HEK293 (cell line): ENCODE results near the gene HOXB7.
A peak's percentile ranks its signal among the peaks of the same experiment; 100 is the strongest.

Experiments
- BCL11B ChIP-seq: fragments of 450-650 bp; formaldehyde crosslinking; IDR thresholded peaks from 2 replicates; pipeline ENCODE4 v1.5.1; 2016; ENCODE audit warnings: low read depth, missing biosample characterization, missing genetic modification characterization
- FEZF1 ChIP-seq: fragments of 450-650 bp; formaldehyde crosslinking; IDR thresholded peaks from 2 replicates; pipeline ENCODE4 v1.5.1; 2016; ENCODE audit warnings: missing biosample characterization, missing genetic modification characterization
- HIC1 ChIP-seq: fragments of 450-650 bp; formaldehyde crosslinking; IDR thresholded peaks from 2 replicates; pipeline ENCODE4 v1.5.1; 2016; ENCODE audit warnings: missing biosample characterization, missing genetic modification characterization
- PRDM4 ChIP-seq: fragments of 450-650 bp; formaldehyde crosslinking; IDR thresholded peaks from 2 replicates; pipeline ENCODE4 v1.5.1; 2017; ENCODE audit warnings: missing biosample characterization, missing genetic modification characterization
- REPIN1 ChIP-seq: fragments of 450-650 bp; formaldehyde crosslinking; IDR thresholded peaks from 2 replicates; pipeline ENCODE4 v1.5.1; 2017; ENCODE audit warnings: missing biosample characterization, missing genetic modification characterization, low read depth
- REST ChIP-seq: fragments of 450-650 bp; formaldehyde crosslinking; IDR thresholded peaks from 2 replicates; pipeline ENCODE4 v1.5.1; 2016; ENCODE audit warnings: missing biosample characterization, missing genetic modification characterization
- WT1 ChIP-seq: fragments of 450-650 bp; formaldehyde crosslinking; IDR thresholded peaks from 2 replicates; pipeline ENCODE4 v1.5.1; 2016; ENCODE audit warnings: missing biosample characterization, missing genetic modification characterization
- YY1 ChIP-seq: fragments of 450-650 bp; formaldehyde crosslinking; IDR thresholded peaks from 2 replicates; pipeline ENCODE4 v1.5.1; 2018; ENCODE audit warnings: missing biosample characterization, missing genetic modification characterization
- ZBTB17 ChIP-seq: fragments of 450-650 bp; formaldehyde crosslinking; IDR thresholded peaks from 2 replicates; pipeline ENCODE4 v1.5.1; 2016; ENCODE audit warnings: missing biosample characterization, missing genetic modification characterization
- ZEB2 ChIP-seq: fragments of 450-650 bp; formaldehyde crosslinking; IDR thresholded peaks from 2 replicates; pipeline ENCODE4 v1.5.1; 2016; ENCODE audit warnings: missing biosample characterization, missing genetic modification characterization
- ZNF157 ChIP-seq: fragments of 450-650 bp; formaldehyde crosslinking; IDR thresholded peaks from 2 replicates; pipeline ENCODE4 v1.5.1; 2016; ENCODE audit warnings: missing biosample characterization, missing genetic modification characterization
- ZNF169 ChIP-seq: fragments of 450-650 bp; formaldehyde crosslinking; IDR thresholded peaks from 2 replicates; pipeline ENCODE4 v1.5.1; 2016; ENCODE audit warnings: missing biosample characterization, missing genetic modification characterization
- ZNF26 ChIP-seq: fragments of 450-650 bp; formaldehyde crosslinking; IDR thresholded peaks from 2 replicates; pipeline ENCODE4 v1.5.1; 2016; ENCODE audit warnings: missing biosample characterization, missing genetic modification characterization
- ZNF302 ChIP-seq: fragments of 450-650 bp; formaldehyde crosslinking; IDR thresholded peaks from 2 replicates; pipeline ENCODE4 v1.5.1; 2016; ENCODE audit warnings: missing biosample characterization, missing genetic modification characterization, low read depth
- ZNF324 ChIP-seq: fragments of 450-650 bp; formaldehyde crosslinking; IDR thresholded peaks from 2 replicates; pipeline ENCODE4 v1.5.1; 2016; ENCODE audit warnings: missing biosample characterization, missing genetic modification characterization
- ZNF341 ChIP-seq: fragments of 450-650 bp; formaldehyde crosslinking; IDR thresholded peaks from 2 replicates; pipeline ENCODE4; 2016; ENCODE audit warnings: low read depth, missing biosample characterization, missing genetic modification characterization
- ZNF37A ChIP-seq: fragments of 450-650 bp; IDR thresholded peaks from 2 replicates; pipeline ENCODE4 v1.5.1; 2018; ENCODE audit warnings: missing biosample characterization, missing genetic modification characterization
- ZNF394 ChIP-seq: fragments of 450-650 bp; formaldehyde crosslinking; IDR thresholded peaks from 2 replicates; pipeline ENCODE4 v1.5.1; 2016; ENCODE audit warnings: missing biosample characterization, missing genetic modification characterization, mild to moderate bottlenecking, moderate library complexity, borderline replicate concordance
- ZNF433 ChIP-seq: fragments of 450-650 bp; formaldehyde crosslinking; IDR thresholded peaks from 2 replicates; pipeline ENCODE4 v1.5.1; 2016; ENCODE audit warnings: missing biosample characterization, missing genetic modification characterization, low read depth
- ZNF473 ChIP-seq: fragments of 450-650 bp; formaldehyde crosslinking; IDR thresholded peaks from 2 replicates; pipeline ENCODE4 v1.5.1; 2017; ENCODE audit warnings: missing biosample characterization, missing genetic modification characterization
- ZNF544 ChIP-seq: fragments of 450-650 bp; formaldehyde crosslinking; IDR thresholded peaks from 2 replicates; pipeline ENCODE4 v1.5.0; 2017; ENCODE audit warnings: missing biosample characterization, missing genetic modification characterization
- ZNF677 ChIP-seq: fragments of 450-650 bp; IDR thresholded peaks from 2 replicates; pipeline ENCODE4 v1.5.0; 2018; ENCODE audit warnings: missing biosample characterization, mild to moderate bottlenecking, missing genetic modification characterization, moderate library complexity
- ZNF837 ChIP-seq: fragments of 450-650 bp; formaldehyde crosslinking; IDR thresholded peaks from 2 replicates; pipeline ENCODE4 v1.5.1; 2016; ENCODE audit warnings: missing biosample characterization, missing genetic modification characterization
- TF ChIP-seq, protein P1 (sequence below): fragments of 450-650 bp; formaldehyde crosslinking; IDR thresholded peaks from 2 replicates; pipeline ENCODE4 v1.5.1; 2016; ENCODE audit warnings: missing biosample characterization, missing genetic modification characterization, borderline replicate concordance

The HOXB7 gene

DNA sequence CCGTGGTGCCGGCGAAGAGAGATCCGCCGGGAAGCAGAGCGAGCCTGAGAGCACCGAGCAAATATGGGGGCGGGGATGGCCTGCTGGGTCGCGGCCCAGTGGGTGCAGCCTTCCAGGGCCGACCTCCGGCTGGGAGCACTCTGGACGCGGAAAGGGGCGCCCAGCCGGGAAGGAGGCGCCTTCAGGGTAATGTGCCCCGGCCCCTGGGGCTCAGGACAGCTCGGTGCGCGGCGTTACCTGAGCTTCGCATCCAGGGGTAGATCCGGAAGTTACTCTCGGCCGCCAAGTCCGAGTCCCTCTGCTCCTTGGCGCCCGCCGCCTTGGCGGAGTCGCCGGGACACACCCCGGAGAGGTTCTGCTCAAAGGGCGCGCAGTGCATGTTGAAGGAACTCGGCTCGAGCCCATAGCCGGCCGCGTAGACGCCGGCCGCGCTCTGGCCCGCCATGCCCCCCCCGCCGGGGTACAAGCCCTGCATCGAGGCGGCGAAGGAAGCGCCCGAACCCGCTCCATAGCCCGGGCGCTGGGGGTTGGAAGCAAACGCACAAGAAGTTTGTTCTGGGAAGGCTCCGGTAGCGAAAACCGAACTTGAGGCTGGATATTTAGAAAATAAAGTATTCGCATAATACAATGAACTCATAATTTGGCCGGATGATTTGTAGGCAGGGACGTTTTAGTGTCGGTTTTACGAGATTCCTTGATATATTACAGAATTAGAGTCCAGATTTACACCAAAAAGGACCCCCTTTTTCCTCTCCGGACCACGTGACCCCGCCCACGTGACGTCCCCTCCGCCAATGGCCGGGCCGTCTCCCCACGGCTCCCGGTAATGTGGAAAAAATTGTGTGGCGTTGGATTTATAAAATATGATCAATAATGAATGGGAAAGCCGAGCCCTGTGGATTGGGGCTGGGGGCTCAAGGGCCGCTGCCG lies at the start of gene HOXB7 (continued):
- TF ChIP-seq ZNF544 (tag by site-specific recombination) (no peak), FEZF1 (tag by site-specific recombination) (no peak), WT1 (tag by site-specific recombination) (peak; percentile 9; the same call in 1 of the 2 replicates), YY1 (0 out of 2 replicates have a peak, but pooled peaks have one; percentile 21), ZNF837 (tag by site-specific recombination) (no peak), ZNF302 (tag by site-specific recombination) (no peak), ZEB2 (tag by site-specific recombination) (peak; percentile 61; the same call in 1 of the 2 replicates), BCL11B (no peak), REST (tag by site-specific recombination) (no peak), REPIN1 (tag by site-specific recombination) (no peak), HIC1 (tag by site-specific recombination) (no peak), ZNF324 (tag by site-specific recombination) (no peak), ZNF341 (no peak), ZNF473 (tag by site-specific recombination) (no peak), ZBTB17 (peak; percentile 94), ZNF157 (tag by site-specific recombination) (no peak), ZNF37A (tag by site-specific recombination) (no peak), ZNF433 (no peak), ZNF169 (tag by site-specific recombination) (no peak), PRDM4 (tag by site-specific recombination) (0 out of 2 replicates have a peak, but pooled peaks have one; percentile 8), ZNF677 (tag by site-specific recombination) (no peak), ZNF394 (tag by site-specific recombination) (no peak; the same call in 1 of the 2 replicates), ZNF26 (no peak)
- TF ChIP-seq, protein P1, sequence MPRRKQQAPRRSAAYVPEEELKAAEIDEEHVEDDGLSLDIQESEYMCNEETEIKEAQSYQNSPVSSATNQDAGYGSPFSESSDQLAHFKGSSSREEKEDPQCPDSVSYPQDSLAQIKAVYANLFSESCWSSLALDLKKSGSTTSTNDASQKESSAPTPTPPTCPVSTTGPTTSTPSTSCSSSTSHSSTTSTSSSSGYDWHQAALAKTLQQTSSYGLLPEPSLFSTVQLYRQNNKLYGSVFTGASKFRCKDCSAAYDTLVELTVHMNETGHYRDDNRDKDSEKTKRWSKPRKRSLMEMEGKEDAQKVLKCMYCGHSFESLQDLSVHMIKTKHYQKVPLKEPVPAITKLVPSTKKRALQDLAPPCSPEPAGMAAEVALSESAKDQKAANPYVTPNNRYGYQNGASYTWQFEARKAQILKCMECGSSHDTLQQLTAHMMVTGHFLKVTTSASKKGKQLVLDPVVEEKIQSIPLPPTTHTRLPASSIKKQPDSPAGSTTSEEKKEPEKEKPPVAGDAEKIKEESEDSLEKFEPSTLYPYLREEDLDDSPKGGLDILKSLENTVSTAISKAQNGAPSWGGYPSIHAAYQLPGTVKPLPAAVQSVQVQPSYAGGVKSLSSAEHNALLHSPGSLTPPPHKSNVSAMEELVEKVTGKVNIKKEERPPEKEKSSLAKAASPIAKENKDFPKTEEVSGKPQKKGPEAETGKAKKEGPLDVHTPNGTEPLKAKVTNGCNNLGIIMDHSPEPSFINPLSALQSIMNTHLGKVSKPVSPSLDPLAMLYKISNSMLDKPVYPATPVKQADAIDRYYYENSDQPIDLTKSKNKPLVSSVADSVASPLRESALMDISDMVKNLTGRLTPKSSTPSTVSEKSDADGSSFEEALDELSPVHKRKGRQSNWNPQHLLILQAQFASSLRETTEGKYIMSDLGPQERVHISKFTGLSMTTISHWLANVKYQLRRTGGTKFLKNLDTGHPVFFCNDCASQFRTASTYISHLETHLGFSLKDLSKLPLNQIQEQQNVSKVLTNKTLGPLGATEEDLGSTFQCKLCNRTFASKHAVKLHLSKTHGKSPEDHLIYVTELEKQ (tag by site-specific recombination): no peak
